GM18502 (cell line): Measurements from ENCODE around the gene MBNL3.

Source experiments
- ATAC-seq: cut with Tn5 transposase; IDR thresholded peaks from one replicate; pipeline ENCODE4 v1.9.1; 2021; ENCODE audit warnings: mild to moderate bottlenecking; ENCODE audit not compliant: unreplicated experiment, poor library complexity

The MBNL3 gene

DNA sequence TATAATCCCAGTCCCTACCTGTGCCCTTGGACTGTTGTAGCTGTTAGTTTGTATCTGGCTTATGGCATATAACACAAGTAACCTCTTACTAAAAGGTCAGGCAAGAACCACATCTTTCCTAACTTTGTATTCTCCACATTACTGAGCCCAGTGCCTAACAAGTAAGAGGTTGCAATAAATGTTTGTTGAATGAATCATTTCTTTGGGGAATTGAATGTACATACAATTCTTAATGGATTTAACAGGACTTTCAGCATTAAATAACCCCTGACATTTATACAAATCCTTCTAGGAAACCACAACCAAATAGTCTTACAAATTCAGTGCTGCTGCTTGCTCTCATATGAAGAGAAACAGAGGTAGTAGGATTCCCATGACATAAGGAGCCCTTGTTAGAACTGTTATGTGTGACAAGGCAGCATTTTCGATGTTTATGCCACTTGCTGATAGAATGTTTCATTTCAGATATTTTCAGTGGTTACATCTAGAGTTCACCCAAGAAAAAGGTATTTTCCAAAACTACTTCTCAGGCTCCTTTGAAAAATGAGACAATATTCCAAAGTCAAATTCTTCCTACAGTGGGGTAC lies 62.0 kb downstream of the MBNL3 start:
- ATAC-seq: no peak

DNA sequence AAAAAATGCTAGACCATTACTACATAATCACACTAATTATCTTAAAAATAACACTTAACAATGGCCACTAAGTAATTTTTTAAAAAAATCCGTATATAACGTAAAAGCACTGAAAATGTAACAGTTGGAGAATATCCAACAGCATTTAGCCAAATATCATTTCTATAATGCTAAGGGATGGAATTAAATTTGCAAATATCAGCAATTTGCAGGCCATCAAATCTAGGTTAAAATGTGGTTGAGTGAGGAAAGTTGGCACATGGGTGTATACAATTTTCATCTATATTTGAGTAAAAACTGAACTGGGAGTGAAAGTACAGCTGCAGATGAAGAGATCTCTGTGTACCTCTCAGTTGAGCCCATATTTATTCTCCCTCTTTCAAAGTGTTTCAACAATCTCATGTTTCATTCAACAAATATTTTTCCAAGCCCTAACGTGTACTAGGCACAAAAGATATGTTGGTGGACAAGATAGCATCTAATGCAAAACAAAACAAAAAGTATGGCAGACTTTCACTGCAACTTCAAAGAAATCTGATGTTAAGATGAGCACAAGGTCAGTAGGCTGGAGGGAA lies 63.0 kb downstream of the MBNL3 start:
- ATAC-seq: no peak

- no peak for ATAC-seq
Observed at GRCh38 chrX:132423323-132423722, 65.5 kb downstream of the MBNL3 start.

DNA sequence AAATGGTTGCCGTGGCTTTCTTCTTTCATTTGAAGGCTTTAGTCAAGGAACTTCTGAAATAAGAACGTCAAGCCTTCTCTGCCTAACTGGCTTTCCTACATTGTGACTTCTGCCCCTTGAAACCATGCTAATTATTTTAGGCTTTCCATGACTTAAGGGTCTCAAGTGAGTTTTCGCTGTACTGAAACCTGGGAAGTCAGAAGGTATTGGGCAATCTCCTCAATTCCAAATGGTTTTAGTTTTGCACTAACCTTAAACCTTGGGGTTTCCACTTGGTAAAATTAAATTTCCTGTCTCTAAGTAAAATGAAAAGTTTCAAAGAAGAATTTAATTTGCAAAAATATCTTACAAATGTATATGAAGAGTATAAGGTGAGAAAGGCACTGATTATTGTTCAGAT lies 73.8 kb downstream of the MBNL3 start:
- no peak for ATAC-seq

DNA sequence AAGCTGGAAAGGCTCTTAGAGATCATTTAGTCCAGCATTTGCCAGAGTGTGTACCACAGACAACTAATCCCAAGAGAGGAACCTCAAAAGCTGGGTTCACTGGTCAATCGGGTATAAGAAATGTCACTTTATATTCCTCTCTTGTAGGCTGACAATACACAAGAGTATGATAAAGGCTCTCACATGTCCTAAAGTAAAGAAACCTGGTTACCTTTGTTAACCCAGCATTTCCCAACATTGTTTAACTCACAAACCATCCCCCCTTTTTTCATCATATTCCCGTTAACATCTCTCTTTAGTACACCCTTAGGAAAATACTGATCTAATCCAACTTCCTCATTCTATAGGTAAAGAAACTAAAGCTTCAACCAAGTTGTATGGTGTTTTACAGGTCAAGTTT lies 74.4 kb downstream of the MBNL3 start:
- ATAC-seq: no peak

DNA sequence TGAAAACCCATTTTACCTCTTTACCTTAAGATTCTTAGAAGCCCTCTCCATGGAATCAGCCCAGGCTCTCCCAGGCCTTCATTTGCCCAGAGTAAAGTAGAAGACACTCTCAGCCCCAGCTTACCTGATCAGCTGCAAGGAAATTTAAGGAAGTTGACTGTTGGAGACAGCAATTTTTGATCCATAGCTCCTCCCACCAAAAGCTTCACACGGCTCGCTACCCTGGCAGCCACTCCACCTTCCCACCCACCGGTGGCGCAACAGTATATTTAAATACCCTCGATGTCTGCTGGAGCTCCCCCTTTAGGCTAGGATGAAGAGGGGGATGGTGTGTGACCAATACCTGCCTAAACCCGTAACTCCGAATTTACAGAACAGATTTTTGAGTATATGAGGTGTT lies 75.4 kb downstream of the MBNL3 start:
- no peak for ATAC-seq

GRCh38 chrX:132412208-132412607 lies 76.6 kb downstream of the MBNL3 start:
- no peak for ATAC-seq

DNA sequence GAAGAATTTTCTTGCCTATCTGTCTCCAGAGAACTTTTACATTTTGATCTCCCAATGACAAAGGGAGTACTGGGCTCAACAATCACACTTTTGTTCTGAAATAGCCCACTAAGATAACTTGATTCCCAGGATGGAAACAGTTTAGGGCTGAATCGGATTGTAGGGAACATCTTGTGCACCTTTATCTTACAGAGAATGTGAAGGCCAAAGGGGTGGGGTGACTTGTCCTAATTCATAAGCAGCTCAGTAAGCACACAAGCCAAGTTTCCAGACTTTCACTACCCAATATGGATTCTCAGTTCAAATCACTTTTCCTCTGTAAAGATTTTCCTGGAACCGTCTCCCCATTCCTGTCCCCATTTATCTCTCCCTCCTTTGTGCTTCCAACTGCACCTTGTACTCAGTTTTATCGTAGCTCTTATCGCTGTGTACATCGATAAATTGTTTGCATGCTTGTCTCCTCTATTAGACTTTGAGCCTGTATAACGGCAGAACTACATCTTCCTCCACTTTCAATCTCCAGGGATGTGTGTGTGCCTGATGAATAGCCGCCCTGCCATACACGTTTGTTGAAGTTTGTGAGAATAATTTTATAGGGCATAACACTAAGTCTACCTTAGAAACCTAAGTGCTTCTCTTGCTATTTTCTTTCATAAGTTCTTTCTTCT lies 77.4 kb downstream of the MBNL3 start:
- ATAC-seq: no peak

- ATAC-seq: no peak
Observed at GRCh38 chrX:132409780-132410556, 78.9 kb downstream of the MBNL3 start.

GRCh38 chrX:132407691-132408090 lies 81.1 kb downstream of the MBNL3 start:
- no peak for ATAC-seq

- no peak for ATAC-seq
Observed at GRCh38 chrX:132406106-132406505, 82.7 kb downstream of the MBNL3 start.

DNA sequence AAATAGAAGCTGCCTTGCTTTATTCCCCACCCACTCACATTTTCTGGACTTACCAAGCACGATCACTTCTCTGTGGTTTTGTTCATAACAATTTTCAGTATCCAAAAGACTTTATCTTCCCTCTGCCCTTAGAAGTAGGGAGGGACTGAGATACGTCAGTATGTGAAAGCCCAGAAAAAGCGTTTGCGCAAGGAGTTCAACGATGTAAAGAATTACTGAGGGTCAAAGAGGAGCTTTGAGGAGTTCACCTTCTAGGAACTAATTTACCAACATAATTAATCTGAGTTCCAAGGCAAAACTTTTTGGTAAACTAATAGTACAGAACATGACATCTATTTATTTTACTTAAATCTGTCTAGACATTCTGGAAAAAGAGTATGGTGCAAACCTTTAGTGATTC lies 84.6 kb downstream of the MBNL3 start:
- ATAC-seq: no peak

- no peak for ATAC-seq
Observed at GRCh38 chrX:132401935-132402334, 86.9 kb downstream of the MBNL3 start.

- ATAC-seq: no peak
Observed at GRCh38 chrX:132400706-132401105, 88.1 kb downstream of the MBNL3 start.

DNA sequence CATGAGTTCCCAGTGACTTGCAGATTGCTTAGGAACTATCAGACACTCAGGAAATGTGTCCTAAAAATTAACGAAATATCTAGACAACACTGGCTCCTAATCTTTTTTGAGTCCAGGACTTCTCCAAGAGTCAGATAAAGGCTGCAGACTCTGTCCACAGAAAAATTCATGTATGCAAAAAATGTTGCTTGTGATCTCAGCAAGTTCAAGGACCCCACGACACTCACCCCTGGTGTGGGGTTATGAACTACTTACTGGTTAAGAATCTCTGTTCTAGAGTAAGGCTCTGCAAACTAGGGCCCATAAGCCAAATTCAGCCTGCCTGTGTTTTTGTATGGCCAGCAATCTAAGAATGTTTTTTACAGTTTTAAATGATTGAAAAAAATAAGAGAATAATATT lies 93.2 kb downstream of the MBNL3 start:
- no peak for ATAC-seq

DNA sequence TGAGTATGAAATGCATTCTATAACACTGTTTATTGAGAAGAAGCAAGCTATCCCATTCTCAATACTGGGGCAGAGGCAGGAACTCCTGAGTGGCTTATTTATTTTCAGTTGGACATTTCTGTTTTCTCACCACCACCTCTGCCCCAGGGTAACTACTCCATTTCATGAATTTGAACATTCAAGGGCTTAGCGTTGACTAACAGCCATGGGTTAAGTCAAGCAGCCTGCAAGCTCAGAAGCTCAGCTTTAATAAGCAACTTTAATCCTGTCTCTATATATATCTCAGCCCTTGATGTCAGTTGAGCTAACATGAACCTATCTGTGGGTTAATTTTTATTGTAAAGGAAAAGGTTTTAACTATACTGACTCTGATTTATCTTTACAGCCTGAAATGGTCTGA lies 93.8 kb downstream of the MBNL3 start:
- ATAC-seq: no peak

- ATAC-seq: no peak
Observed at GRCh38 chrX:132394591-132394990, 94.2 kb downstream of the MBNL3 start.

DNA sequence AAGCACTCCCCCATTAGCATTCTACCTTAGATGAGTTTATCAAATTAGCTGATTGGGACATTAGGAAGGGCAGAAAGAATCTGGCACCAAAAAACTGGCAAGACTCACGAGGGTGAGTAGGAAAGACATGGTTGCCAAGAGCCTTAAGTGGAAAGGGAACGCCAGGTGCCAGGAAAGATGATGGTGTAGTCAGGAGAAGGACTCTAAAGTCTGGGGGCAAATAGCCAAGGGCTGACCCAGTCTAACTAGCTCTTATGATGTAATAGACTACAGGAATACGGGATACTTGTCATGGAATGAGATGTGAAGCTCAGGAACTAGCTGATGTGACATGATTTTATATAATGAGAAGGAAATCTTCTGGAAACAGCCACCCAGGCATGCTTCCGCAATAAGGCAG lies 94.8 kb downstream of the MBNL3 start:
- ATAC-seq: no peak

- no peak for ATAC-seq
Observed at GRCh38 chrX:132393485-132393884, 95.4 kb downstream of the MBNL3 start.

- ATAC-seq: no peak
Observed at GRCh38 chrX:132393085-132393484, 95.8 kb downstream of the MBNL3 start.

DNA sequence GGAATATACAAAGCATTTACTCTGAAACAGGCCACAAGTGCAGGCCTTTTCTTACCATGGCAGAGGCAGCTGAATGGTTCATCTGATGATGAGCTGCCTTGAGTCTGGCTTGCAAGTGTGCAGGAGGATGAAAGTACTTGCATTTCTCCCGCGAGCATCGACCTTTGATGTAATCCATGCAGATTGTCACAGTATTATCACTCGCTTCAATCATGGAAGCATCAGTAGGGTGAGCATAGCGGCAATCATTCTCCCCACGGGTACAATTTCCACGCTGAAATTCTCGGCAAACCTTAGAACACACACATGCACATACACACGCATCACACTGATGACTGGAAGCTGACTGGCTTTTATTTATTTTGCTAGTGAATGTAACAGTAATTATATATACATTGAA lies 98.0 kb downstream of the MBNL3 start:
- no peak for ATAC-seq
